Mesenchymal stem cell (in vitro differentiated cells and primary cell): ENCODE data around the gene PDILT.

Experiments used
- DNase-seq: peaks from one replicate; pipeline ENCODE4 v3.0.0-alpha.2; 2013
- H2AFZ ChIP-seq: one replicate; pipeline ENCODE4 v1.6.1; 2013; ENCODE audit warnings: low read depth, mild to moderate bottlenecking, control low read depth, inconsistent platforms, low read length, moderate library complexity
- H2AK5ac ChIP-seq: 2 replicates; pipeline ENCODE4 v1.6.1; 2013; ENCODE audit warnings: low read length, moderate library complexity, mild to moderate bottlenecking, inconsistent platforms; ENCODE audit not compliant: severe bottlenecking
- H2BK120ac ChIP-seq: one replicate; pipeline ENCODE4 v1.6.1; 2013; ENCODE audit warnings: low read depth, mild to moderate bottlenecking, inconsistent platforms, low read length, moderate library complexity
- H2BK12ac ChIP-seq, 2 experiments: one replicate each; pipeline ENCODE4 v1.6.1; 2013; ENCODE audit warnings: inconsistent platforms in 2 of 2, low read length in 2 of 2, mild to moderate bottlenecking in 2 of 2, moderate library complexity in 2 of 2, control low read depth in 1 of 2
- H2BK15ac ChIP-seq: one replicate; pipeline ENCODE4 v1.6.1; 2013; ENCODE audit warnings: mild to moderate bottlenecking, low read depth, inconsistent platforms; ENCODE audit not compliant: poor library complexity, severe bottlenecking
- H2BK5ac ChIP-seq: 2 replicates; pipeline ENCODE4 v1.6.1; 2013; ENCODE audit warnings: low read depth, mild to moderate bottlenecking, low read length, control low read depth, inconsistent platforms; ENCODE audit not compliant: poor library complexity, severe bottlenecking
- H3K14ac ChIP-seq, 2 experiments: one replicate each; pipeline ENCODE4 v1.6.1; 2013; ENCODE audit warnings: inconsistent platforms in 2 of 2, low read length in 2 of 2, control low read depth in 1 of 2, mild to moderate bottlenecking in 1 of 2, moderate library complexity in 1 of 2
- H3K18ac ChIP-seq, 2 experiments: one replicate each; pipeline ENCODE4 v1.6.1; 2013; ENCODE audit warnings: inconsistent platforms in 2 of 2, low read length in 2 of 2, control low read depth in 1 of 2, low read depth in 1 of 2, mild to moderate bottlenecking in 1 of 2
- H3K23ac ChIP-seq, 2 experiments: one replicate each; pipeline ENCODE4 v1.6.1; 2013; ENCODE audit warnings: inconsistent platforms in 2 of 2, low read length in 2 of 2, mild to moderate bottlenecking in 2 of 2, moderate library complexity in 2 of 2, control low read depth in 1 of 2
- H3K27ac ChIP-seq: 2 replicates; pipeline ENCODE4 v1.5.1; 2013; ENCODE audit warnings: mild to moderate bottlenecking, moderate library complexity, low read length, control low read depth, inconsistent platforms; ENCODE audit not compliant: poor library complexity, severe bottlenecking
- H3K27me3 ChIP-seq, 2 experiments: 2 replicates each; pipeline versions ENCODE4 v1.6.1 to v1.7.0; 2013; ENCODE audit warnings: low read length in 2 of 2, mild to moderate bottlenecking in 2 of 2, moderate library complexity in 2 of 2, control low read depth in 1 of 2, inconsistent platforms in 1 of 2; ENCODE audit not compliant: control insufficient read depth in 1 of 2, insufficient read depth in 1 of 2
- H3K36me3 ChIP-seq, 2 experiments: 2 replicates each; pipeline versions ENCODE4 v1.6.1 to v1.7.0; 2013; ENCODE audit warnings: low read length in 2 of 2, control low read depth in 1 of 2, inconsistent platforms in 1 of 2, low read depth in 1 of 2, mild to moderate bottlenecking in 1 of 2; ENCODE audit not compliant: insufficient read depth in 2 of 2, control insufficient read depth in 1 of 2
- H3K4ac ChIP-seq, 2 experiments: one replicate each; pipeline ENCODE4 v1.6.1; 2013; ENCODE audit warnings: inconsistent platforms in 2 of 2, low read length in 2 of 2, mild to moderate bottlenecking in 2 of 2, moderate library complexity in 2 of 2, control low read depth in 1 of 2, low read depth in 1 of 2
- H3K4me1 ChIP-seq: 2 replicates; pipeline ENCODE4 v1.6.1; 2013; ENCODE audit warnings: low read depth, low read length, control low read depth; ENCODE audit not compliant: control insufficient read depth, insufficient read depth
- H3K4me2 ChIP-seq: 2 replicates; pipeline ENCODE4 v1.6.1; 2013; ENCODE audit warnings: low read length, mild to moderate bottlenecking, inconsistent platforms; ENCODE audit not compliant: poor library complexity, severe bottlenecking
- H3K4me3 ChIP-seq, 2 experiments: 2 replicates each; pipeline versions ENCODE4 v1.5.1 to v1.7.0; 2013; ENCODE audit warnings: low read length in 2 of 2, mild to moderate bottlenecking in 2 of 2, control low read depth in 1 of 2, low read depth in 1 of 2; ENCODE audit not compliant: insufficient read depth in 1 of 2
- H3K79me1 ChIP-seq: replicated peaks from 2 replicates; pipeline ENCODE4 v1.6.1; 2013; ENCODE audit warnings: mild to moderate bottlenecking, control low read depth, low read length, inconsistent platforms; ENCODE audit not compliant: poor library complexity, severe bottlenecking
- H3K9ac ChIP-seq: 2 replicates; pipeline ENCODE4 v1.7.0; 2013; ENCODE audit warnings: mild to moderate bottlenecking, low read length, moderate library complexity
- H3K9me3 ChIP-seq: 2 replicates; pipeline ENCODE4 v1.7.0; 2013; ENCODE audit warnings: mild to moderate bottlenecking, low read length; ENCODE audit not compliant: control insufficient read depth
- H4K8ac ChIP-seq: one replicate; pipeline ENCODE4 v1.6.1; 2013; ENCODE audit warnings: inconsistent platforms, mild to moderate bottlenecking, low read length, moderate library complexity
- H4K91ac ChIP-seq: one replicate; pipeline ENCODE4 v1.6.1; 2013; ENCODE audit warnings: mild to moderate bottlenecking, low read length, inconsistent platforms
- WGBS: methylation state at CpG from one replicate; pipeline ENCODE4 v1.1.7; 2013; ENCODE audit warnings: mixed read lengths; 5-methylcytosine and 5-hydroxymethylcytosine counted together

PDILT gene

GRCh38 chr16:20387978-20388377 is 16.6 kb downstream of the PDILT start:
- H2BK120ac ChIP-seq = no peak overlapping the region
- no peaks in the 10 kb centered on the region for H3K9me3 ChIP-seq
- no peak for DNase-seq
- H2BK5ac ChIP-seq = no peak overlapping the region
- H3K27ac ChIP-seq = no peak overlapping the region
- H4K8ac ChIP-seq = no peak overlapping the region
- no peak overlapping the region for H3K4ac ChIP-seq
- no peak overlapping the region for H3K9ac ChIP-seq
- peaks cover 3% of the 10 kb centered on the region for H3K4me1 ChIP-seq
- no peak overlapping the region for H3K4me2 ChIP-seq
- no peaks in the 10 kb centered on the region for H3K36me3 ChIP-seq
- H4K91ac ChIP-seq = no peak overlapping the region
- no peak overlapping the region for H3K23ac ChIP-seq
- H2AK5ac ChIP-seq = no peak overlapping the region
- H3K18ac ChIP-seq = no peak overlapping the region
- WGBS = 100% methylated on average over 3 of the region's 3 CpGs
- H3K27me3 ChIP-seq = peaks cover 9 to 21% of the 10 kb centered on the region in 2 experiments
- H3K14ac ChIP-seq = no peak overlapping the region
- no peak overlapping the region for H2BK15ac ChIP-seq
- H3K79me1 ChIP-seq = no peaks in the 10 kb centered on the region
- H2AFZ ChIP-seq = no peak overlapping the region
- no peak overlapping the region for H2BK12ac ChIP-seq
- H3K4me3 ChIP-seq = no peak overlapping the region

- Histone ChIP-seq H2AK5ac (no peak overlapping the region), H2AFZ (no peak overlapping the region), H2BK12ac (no peak overlapping the region), H3K4me2 (no peak overlapping the region), H2BK120ac (no peak overlapping the region), H2BK5ac (no peak overlapping the region), H3K4ac (no peak overlapping the region), H3K4me3 (no peak overlapping the region), H3K79me1 (no peaks in the 10 kb centered on the region), H4K91ac (no peak overlapping the region), H3K27me3 (peaks cover 9 to 27% of the 10 kb centered on the region in 2 experiments), H3K18ac (no peak overlapping the region), H3K9ac (no peak overlapping the region), H4K8ac (no peak overlapping the region), H3K27ac (no peak overlapping the region), H3K36me3 (no peaks in the 10 kb centered on the region), H3K14ac (no peak overlapping the region), H3K23ac (no peak overlapping the region), H3K4me1 (peaks cover 3% of the 10 kb centered on the region), H3K9me3 (no peaks in the 10 kb centered on the region), H2BK15ac (no peak overlapping the region)
- DNase-seq = peak; percentile 31
- 38% methylated on average over 30 of the region's 30 CpGs for WGBS
Measured at GRCh38 chr16:20385844-20386832, 18.4 kb downstream of the PDILT start.

GRCh38 chr16:20383106-20384029 is 21.2 kb downstream of the PDILT start:
- Histone ChIP-seq H3K79me1 (no peaks in the 10 kb centered on the region), H3K4ac (no peak overlapping the region), H3K36me3 (no peaks in the 10 kb centered on the region), H2BK120ac (no peak overlapping the region), H3K23ac (no peak overlapping the region), H3K18ac (no peak overlapping the region), H3K9me3 (no peaks in the 10 kb centered on the region), H3K4me1 (peaks cover 6% of the 10 kb centered on the region), H2BK12ac (no peak overlapping the region), H3K27me3 (peaks cover 9 to 38% of the 10 kb centered on the region in 2 experiments), H4K91ac (no peak overlapping the region), H2BK5ac (no peak overlapping the region), H4K8ac (no peak overlapping the region), H3K14ac (no peak overlapping the region), H2BK15ac (no peak overlapping the region), H3K27ac (no peak overlapping the region), H3K4me3 (no peak overlapping the region), H2AFZ (no peak overlapping the region), H3K4me2 (no peak overlapping the region), H2AK5ac (no peak overlapping the region), H3K9ac (no peak overlapping the region)
- DNase-seq = peak; percentile 45
- WGBS = 27% methylated on average over 11 of the region's 11 CpGs
